Osteoblast (primary cell): ENCODE measurements around the gene FER1L5. TPM values are rescaled to one million over a fixed set of nuclear protein-coding genes. Genes with fewer than 3 reads are reported as not detected.

Experiments
- DNase-seq: peaks from one replicate; pipeline ENCODE4 v3.0.0; 2011; ENCODE audit warnings: low spot score, mixed read lengths; ENCODE audit not compliant: insufficient read length; ENCODE audit errors: missing footprints
- H2AFZ ChIP-seq: 2 replicates; pipeline ENCODE4 v1.6.0; 2011; ENCODE audit warnings: mild to moderate bottlenecking, low read length
- H3K27ac ChIP-seq: 2 replicates; pipeline ENCODE4 v1.5.1; 2011; ENCODE audit warnings: mild to moderate bottlenecking, low read depth, low read length, moderate library complexity
- H3K27me3 ChIP-seq: 2 replicates; pipeline ENCODE4 v1.6.0; 2012; ENCODE audit warnings: mild to moderate bottlenecking, control low read depth, inconsistent platforms, low read length, moderate library complexity; ENCODE audit not compliant: insufficient read depth
- H3K36me3 ChIP-seq: 2 replicates; pipeline ENCODE4 v1.5.1; 2011; ENCODE audit warnings: mild to moderate bottlenecking, low read length, control low read depth, moderate library complexity; ENCODE audit not compliant: insufficient read depth
- H3K4me1 ChIP-seq: 2 replicates; pipeline ENCODE4 v1.5.1; 2011; ENCODE audit warnings: mild to moderate bottlenecking, low read length, control low read depth, moderate library complexity; ENCODE audit not compliant: insufficient read depth
- H3K4me2 ChIP-seq: 2 replicates; pipeline ENCODE4 v1.6.0; 2011; ENCODE audit warnings: mild to moderate bottlenecking, low read length; ENCODE audit not compliant: insufficient read depth
- H3K4me3 ChIP-seq: fragments of 200-600 bp; sonication (generic); 3 replicates; pipeline ENCODE4 v1.5.1; 2012; ENCODE audit warnings: mild to moderate bottlenecking, low read length, inconsistent platforms; ENCODE audit not compliant: insufficient read depth
- H3K79me2 ChIP-seq: 2 replicates; pipeline ENCODE4 v1.6.0; 2012; ENCODE audit warnings: mild to moderate bottlenecking, low read length, control low read depth, inconsistent platforms; ENCODE audit not compliant: insufficient read depth
- H3K9me3 ChIP-seq: 2 replicates; pipeline ENCODE4 v1.5.1; 2011; ENCODE audit warnings: low read depth, low read length, control low read depth
- H4K20me1 ChIP-seq: 2 replicates; pipeline ENCODE4 v1.6.0; 2012; ENCODE audit warnings: mild to moderate bottlenecking, low read length, control low read depth; ENCODE audit not compliant: insufficient read depth
- CTCF ChIP-seq: IDR thresholded peaks from 2 replicates; pipeline ENCODE4 v1.5.1; 2011; ENCODE audit warnings: mild to moderate bottlenecking, low read depth, low read length, moderate library complexity; ENCODE audit errors: extremely low read depth
- total RNA-seq: library from RNA; depleted of rRNA; stranded (reverse); fragments of >200 nt; gene quantifications from 2 replicates; pipeline ENCODE4 v1.2.3, GENCODE V29; 2012

FER1L5 gene
- total RNA-seq, 1 donor: 1.1 TPM

DNA sequence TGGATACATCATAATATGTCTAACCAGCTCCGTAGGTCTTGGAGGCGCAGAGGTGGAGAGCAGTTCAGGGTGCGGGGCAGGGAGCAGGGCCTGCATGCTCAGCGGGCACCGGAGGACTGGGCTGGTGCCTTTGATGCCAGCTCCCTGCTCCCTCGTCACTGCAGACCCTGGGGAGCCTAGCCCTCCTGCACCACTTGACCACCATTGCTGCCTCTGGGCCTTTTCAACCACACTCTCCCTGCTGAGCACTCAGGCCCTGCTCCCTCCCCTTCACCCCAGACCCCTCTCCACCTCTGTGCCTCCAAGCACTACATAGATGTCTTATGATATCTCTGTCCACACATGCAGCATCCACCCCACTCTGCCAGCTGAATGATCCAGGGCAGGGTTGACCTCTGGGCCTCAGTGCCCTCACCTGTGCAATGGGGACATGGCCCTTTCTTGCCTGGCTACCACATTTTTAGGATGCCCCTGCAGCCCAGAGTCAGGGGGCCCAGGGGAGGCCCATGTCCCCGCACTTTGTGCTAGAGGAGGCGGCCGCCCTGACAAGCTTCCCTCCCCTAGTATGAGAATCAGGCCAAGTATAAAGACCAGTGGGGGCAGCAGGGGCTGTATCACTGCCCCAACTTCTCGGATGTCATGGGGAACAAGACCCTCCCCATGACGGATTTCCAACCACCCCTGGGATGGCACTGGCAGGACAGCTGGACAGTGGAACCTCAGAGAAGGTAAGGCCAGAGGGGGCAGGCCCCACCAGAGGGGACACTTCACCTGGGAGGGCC, 46.3 kb downstream of the FER1L5 start:
- Histone ChIP-seq H3K4me2 (no peak overlapping the region), H3K27me3 (peaks cover 3% of the 10 kb centered on the region), H3K79me2 (no peaks in the 10 kb centered on the region), H3K4me3 (no peak overlapping the region), H3K9me3 (no peaks in the 10 kb centered on the region), H3K27ac (no peak overlapping the region), H3K4me1 (no peaks in the 10 kb centered on the region), H3K36me3 (no peaks in the 10 kb centered on the region), H2AFZ (no peak overlapping the region), H4K20me1 (no peaks in the 10 kb centered on the region)
- DNase-seq: no peak
- no peak for TF ChIP-seq CTCF

GRCh38 chr2:96689431-96689991, 46.9 kb downstream of the FER1L5 start:
- Histone ChIP-seq H3K4me3 (no peak overlapping the region), H3K27me3 (peaks cover 3% of the 10 kb centered on the region), H3K4me2 (no peak overlapping the region), H3K27ac (no peak overlapping the region), H3K36me3 (no peaks in the 10 kb centered on the region), H2AFZ (no peak overlapping the region), H4K20me1 (no peaks in the 10 kb centered on the region), H3K79me2 (no peaks in the 10 kb centered on the region), H3K4me1 (no peaks in the 10 kb centered on the region), H3K9me3 (no peaks in the 10 kb centered on the region)
- no peak for TF ChIP-seq CTCF
- DNase-seq: no peak

DNA sequence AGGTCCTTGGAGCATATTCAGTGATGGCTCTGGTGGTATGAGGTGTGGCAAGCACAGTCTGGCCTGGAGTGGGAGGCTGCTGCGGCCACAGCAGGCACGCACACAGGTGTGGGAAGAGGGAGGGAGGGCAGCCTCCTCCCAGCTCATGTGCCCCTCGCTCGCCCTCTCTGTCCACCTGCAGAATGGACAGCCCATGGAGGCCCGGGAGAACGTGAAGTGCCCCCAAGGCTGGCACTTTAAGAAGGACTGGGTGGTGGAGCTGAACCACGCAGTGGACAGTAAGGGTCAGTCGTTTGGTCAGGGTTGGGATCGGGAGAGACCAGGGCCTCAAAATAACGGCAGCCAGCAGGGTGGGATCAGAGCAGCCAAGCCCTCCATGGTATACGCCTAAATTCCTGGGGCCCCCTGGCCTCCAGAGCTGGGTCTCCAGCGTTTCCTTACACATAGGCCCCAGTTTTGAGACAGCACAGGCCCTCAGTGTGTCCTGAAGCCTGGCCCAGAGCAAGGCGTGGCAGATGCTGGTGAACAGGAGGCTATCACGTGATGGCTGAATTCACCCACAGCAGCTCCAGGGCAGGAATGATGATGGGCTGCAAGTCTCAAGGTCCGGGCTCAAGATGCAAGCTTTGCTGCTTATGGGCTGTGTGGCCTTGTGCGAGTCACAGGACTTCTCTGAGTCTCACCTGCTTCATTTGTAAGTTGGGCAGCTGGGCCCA, 47.9 kb downstream of the FER1L5 start:
- Histone ChIP-seq H3K4me2 (no peak overlapping the region), H3K9me3 (no peaks in the 10 kb centered on the region), H3K27me3 (no peaks in the 10 kb centered on the region), H3K4me3 (no peak overlapping the region), H3K36me3 (no peaks in the 10 kb centered on the region), H4K20me1 (no peaks in the 10 kb centered on the region), H3K79me2 (no peaks in the 10 kb centered on the region), H2AFZ (no peak overlapping the region), H3K27ac (no peak overlapping the region), H3K4me1 (no peaks in the 10 kb centered on the region)
- no peak for DNase-seq
- TF ChIP-seq CTCF: no peak
